OCI-LY1 (cell line): ENCODE results near the gene RWDD4.

Experiments used
- EZH2 ChIP-seq: fragments of 200-600 bp; sonication (generic), shearing (Covaris generic); IDR thresholded peaks from 2 replicates; pipeline ENCODE4 v1.8.0; 2017; ENCODE audit warnings: borderline replicate concordance, mixed run types, mild to moderate bottlenecking, antibody characterized with exemption, low read length, moderate library complexity, mixed read lengths
- TF ChIP-seq, protein P1 (sequence below): fragments of 200-600 bp; sonication (generic), shearing (Covaris generic); IDR thresholded peaks from 2 replicates; pipeline ENCODE4 v1.5.1; 2017; ENCODE audit warnings: mild to moderate bottlenecking, antibody characterized with exemption, low read length, moderate library complexity, mixed read lengths

GRCh38 chr4:183681119-183681518 is 22.1 kb upstream of the RWDD4 start:
- TF ChIP-seq, protein P1, sequence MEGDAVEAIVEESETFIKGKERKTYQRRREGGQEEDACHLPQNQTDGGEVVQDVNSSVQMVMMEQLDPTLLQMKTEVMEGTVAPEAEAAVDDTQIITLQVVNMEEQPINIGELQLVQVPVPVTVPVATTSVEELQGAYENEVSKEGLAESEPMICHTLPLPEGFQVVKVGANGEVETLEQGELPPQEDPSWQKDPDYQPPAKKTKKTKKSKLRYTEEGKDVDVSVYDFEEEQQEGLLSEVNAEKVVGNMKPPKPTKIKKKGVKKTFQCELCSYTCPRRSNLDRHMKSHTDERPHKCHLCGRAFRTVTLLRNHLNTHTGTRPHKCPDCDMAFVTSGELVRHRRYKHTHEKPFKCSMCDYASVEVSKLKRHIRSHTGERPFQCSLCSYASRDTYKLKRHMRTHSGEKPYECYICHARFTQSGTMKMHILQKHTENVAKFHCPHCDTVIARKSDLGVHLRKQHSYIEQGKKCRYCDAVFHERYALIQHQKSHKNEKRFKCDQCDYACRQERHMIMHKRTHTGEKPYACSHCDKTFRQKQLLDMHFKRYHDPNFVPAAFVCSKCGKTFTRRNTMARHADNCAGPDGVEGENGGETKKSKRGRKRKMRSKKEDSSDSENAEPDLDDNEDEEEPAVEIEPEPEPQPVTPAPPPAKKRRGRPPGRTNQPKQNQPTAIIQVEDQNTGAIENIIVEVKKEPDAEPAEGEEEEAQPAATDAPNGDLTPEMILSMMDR: no peak
- TF ChIP-seq EZH2: no peak
